GM12892 (cell line): Measurements from ENCODE around the gene TCEA2.

Experiments used
- POLR2A ChIP-seq: IDR thresholded peaks from 2 replicates; pipeline ENCODE4 v1.6.1; 2011; ENCODE audit warnings: low read depth, low read length, control low read depth
- POLR2AphosphoS5 ChIP-seq: IDR thresholded peaks from 2 replicates; pipeline ENCODE4 v1.6.1; 2011; ENCODE audit warnings: low read depth, low read length, control low read depth
- TAF1 ChIP-seq: IDR thresholded peaks from 2 replicates; pipeline ENCODE4 v1.6.1; 2011; ENCODE audit warnings: low read depth, mild to moderate bottlenecking, control low read depth, low read length, borderline replicate concordance

GRCh38 chr20:64047046-64047389 lies 16.0 kb upstream of the TCEA2 start:
- no peak for TF ChIP-seq POLR2AphosphoS5
- no peak for TF ChIP-seq POLR2A
- no peak for TF ChIP-seq TAF1
